HG02938 (cell line): ENCODE results near the gene MICAL2.

Experiments
- ATAC-seq: cut with Tn5 transposase; IDR thresholded peaks from one replicate; pipeline ENCODE4 v1.9.1; 2021; ENCODE audit warnings: mild to moderate bottlenecking, moderate library complexity; ENCODE audit not compliant: unreplicated experiment

MICAL2 gene

GRCh38 chr11:12075822-12076821, 34.3 kb upstream of the MICAL2 start:
- no peak for ATAC-seq

GRCh38 chr11:12076840-12077534, 33.4 kb upstream of the MICAL2 start:
- no peak for ATAC-seq

- ATAC-seq = no peak
These were observed 32.7 kb upstream of the MICAL2 start for GRCh38 chr11:12077535-12078280.

- no peak for ATAC-seq
These were observed 30.4 kb upstream of the MICAL2 start for GRCh38 chr11:12079726-12080556.

- ATAC-seq = no peak
These were observed 27.0 kb upstream of the MICAL2 start for GRCh38 chr11:12083380-12083779.

- ATAC-seq = no peak
These were observed 26.1 kb upstream of the MICAL2 start for GRCh38 chr11:12084256-12084655.

- ATAC-seq = no peak
These were observed 24.8 kb upstream of the MICAL2 start for GRCh38 chr11:12085371-12086251.

GRCh38 chr11:12086271-12087074, 23.9 kb upstream of the MICAL2 start:
- ATAC-seq = no peak

GRCh38 chr11:12087075-12088004, 23.1 kb upstream of the MICAL2 start:
- no peak for ATAC-seq

GRCh38 chr11:12088047-12088481, 22.3 kb upstream of the MICAL2 start:
- no peak for ATAC-seq

- no peak for ATAC-seq
These were observed 21.9 kb upstream of the MICAL2 start for GRCh38 chr11:12088531-12088930.

- ATAC-seq = no peak
These were observed 21.3 kb upstream of the MICAL2 start for GRCh38 chr11:12089041-12089440.

- no peak for ATAC-seq
These were observed 20.9 kb upstream of the MICAL2 start for GRCh38 chr11:12089473-12089872.

GRCh38 chr11:12090061-12090591, 20.3 kb upstream of the MICAL2 start:
- ATAC-seq = no peak

- no peak for ATAC-seq
These were observed 19.6 kb upstream of the MICAL2 start for GRCh38 chr11:12090761-12091258.

GRCh38 chr11:12091956-12092558, 18.3 kb upstream of the MICAL2 start:
- ATAC-seq = no peak

- ATAC-seq = no peak
These were observed 17.7 kb upstream of the MICAL2 start for GRCh38 chr11:12092714-12093113.
